GM12878 (cell line): Measurements from ENCODE around the gene OTOR.

Experiments used
- CHD2 ChIP-seq: IDR thresholded peaks from 2 replicates; pipeline ENCODE4 v1.6.1; 2011; ENCODE audit warnings: low read depth, low read length, improper control_type of control experiment, borderline replicate concordance
- NR2C2 ChIP-seq: IDR thresholded peaks from 2 replicates; pipeline ENCODE4 v1.6.1; 2011; ENCODE audit warnings: borderline replicate concordance, low read depth; ENCODE audit not compliant: control insufficient read depth, insufficient read length
- REST ChIP-seq: IDR thresholded peaks from 2 replicates; pipeline ENCODE4 v1.6.1; 2012; ENCODE audit warnings: mild to moderate bottlenecking, low read depth, low read length
- ZNF24 ChIP-seq: fragments of 450-650 bp; IDR thresholded peaks from 2 replicates; pipeline ENCODE4 v1.6.1; 2017; ENCODE audit warnings: antibody characterized with exemption, mild to moderate bottlenecking

DNA sequence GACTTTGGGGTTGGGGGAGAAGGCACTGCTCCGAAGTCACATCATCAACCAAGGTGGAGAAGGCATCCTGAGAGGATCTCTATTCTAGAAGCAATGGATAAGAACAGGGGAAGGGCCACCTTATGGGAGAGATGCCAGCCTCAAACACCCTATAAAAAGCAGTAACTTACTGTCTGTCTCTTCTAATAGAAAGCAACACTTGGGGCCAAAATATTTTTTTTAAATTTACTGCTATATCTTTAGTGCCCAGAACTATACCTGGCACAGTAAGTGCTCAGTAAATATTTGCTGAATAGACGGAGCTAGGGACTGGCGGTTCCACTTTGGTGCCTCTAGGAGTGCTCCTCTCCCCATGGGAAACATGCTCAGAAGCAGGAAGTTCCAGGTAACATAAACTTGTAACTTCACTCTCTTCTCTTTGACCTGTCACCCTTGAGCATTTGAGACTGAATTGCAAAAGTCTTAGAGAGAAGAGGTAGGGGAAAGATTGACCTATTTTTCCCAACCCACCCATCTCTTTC lies 807 bp upstream of the OTOR start:
- TF ChIP-seq NR2C2 = no peak
- TF ChIP-seq CHD2 = no peak
- no peak for TF ChIP-seq REST
- TF ChIP-seq ZNF24 = no peak
